Epithelial cell of proximal tubule (primary cell): ENCODE results near the gene OR2A42. TPM values are rescaled to one million over a fixed set of nuclear protein-coding genes. Genes with fewer than 3 reads are reported as not detected.
"Not testable (repeated sequence)": the region's sequence is repeated elsewhere in the genome, so short reads cannot be mapped to it uniquely, and the experiment has no call there.

ENCODE experiments used
- DNase-seq: peaks from one replicate; pipeline ENCODE4 v3.0.0-alpha.2; 2011; ENCODE audit warnings: low read depth
- H3K4me3 ChIP-seq: 2 replicates; pipeline ENCODE4 v1.5.1; 2011; ENCODE audit warnings: low read depth, mild to moderate bottlenecking, low read length
- CTCF ChIP-seq: conservative IDR thresholded peaks from 2 replicates; pipeline ENCODE4 v1.5.1; 2012; ENCODE audit warnings: low read depth, mild to moderate bottlenecking, low read length
- total RNA-seq: library from RNA; depleted of rRNA; stranded (reverse); fragments of >200 nt; gene quantifications from 2 replicates; pipeline ENCODE4 v1.2.3, GENCODE V29; 2015

Gene OR2A42
- total RNA-seq, result not detected in 2 replicates

GRCh38 chr7:144239365-144239764, at the start of gene OR2A42:
OR2A42 (minus strand) TSS chr7:144239605; CDS start chr7:144232843, 6,762 bp downstream.
- not testable (repeated sequence) for H3K4me3 ChIP-seq, DNase-seq

- H3K4me3 ChIP-seq, DNase-seq: not testable (repeated sequence)
Measured at GRCh38 chr7:144287171-144287784, 47.9 kb upstream of the OR2A42 start.

- H3K4me3 ChIP-seq, DNase-seq: not testable (repeated sequence)
Measured at GRCh38 chr7:144283716-144284115, 44.3 kb upstream of the OR2A42 start.

- H3K4me3 ChIP-seq, DNase-seq: not testable (repeated sequence)
Measured at GRCh38 chr7:144282490-144282889, 43.1 kb upstream of the OR2A42 start.

GRCh38 chr7:144281981-144282380, 42.6 kb upstream of the OR2A42 start:
- not testable (repeated sequence) for DNase-seq

GRCh38 chr7:144280010-144280409, 40.6 kb upstream of the OR2A42 start:
- DNase-seq, H3K4me3 ChIP-seq: not testable (repeated sequence)

More at GRCh38 chr7:144281981-144282380, 42.6 kb upstream of the OR2A42 start:
- H3K4me3 ChIP-seq, result not testable (repeated sequence)

GRCh38 chr7:144275281-144275680, 35.9 kb upstream of the OR2A42 start:
- DNase-seq, H3K4me3 ChIP-seq: not testable (repeated sequence)

- DNase-seq, H3K4me3 ChIP-seq: not testable (repeated sequence)
Measured at GRCh38 chr7:144269188-144269587, 29.8 kb upstream of the OR2A42 start, which contains the start of gene CTAGE8. CTAGE8 (minus strand) TSS chr7:144269288; CDS start chr7:144269250, 38 bp downstream.

- not testable (repeated sequence) for H3K4me3 ChIP-seq, DNase-seq
Measured at GRCh38 chr7:144264692-144265091, 25.3 kb upstream of the OR2A42 start, which contains the start of gene OR2A7. OR2A7 (minus strand) TSS chr7:144264792; CDS start chr7:144259628, 5,164 bp downstream.

GRCh38 chr7:144262128-144262527, 22.7 kb upstream of the OR2A42 start:
- H3K4me3 ChIP-seq, DNase-seq: not testable (repeated sequence)

GRCh38 chr7:144259067-144259466, 19.7 kb upstream of the OR2A42 start:
- DNase-seq, result not testable (repeated sequence)

GRCh38 chr7:144256112-144256511, 16.7 kb upstream of the OR2A42 start:
- no peak for TF ChIP-seq CTCF
- DNase-seq, result no peak
- H3K4me3 ChIP-seq, result no peak overlapping the region

More at GRCh38 chr7:144259067-144259466, 19.7 kb upstream of the OR2A42 start:
- not testable (repeated sequence) for H3K4me3 ChIP-seq

- no peak for DNase-seq
- no peak for TF ChIP-seq CTCF
- H3K4me3 ChIP-seq, result no peak overlapping the region
Measured at GRCh38 chr7:144255471-144255897, 16.1 kb upstream of the OR2A42 start.

- not testable (repeated sequence) for DNase-seq
Measured at GRCh38 chr7:144252307-144252706, 12.9 kb upstream of the OR2A42 start.

GRCh38 chr7:144247674-144248330, 8.4 kb upstream of the OR2A42 start:
- DNase-seq, H3K4me3 ChIP-seq: not testable (repeated sequence)

More at GRCh38 chr7:144252307-144252706, 12.9 kb upstream of the OR2A42 start:
- not testable (repeated sequence) for H3K4me3 ChIP-seq

- not testable (repeated sequence) for H3K4me3 ChIP-seq
Measured at GRCh38 chr7:144246967-144247366, 7.6 kb upstream of the OR2A42 start.

GRCh38 chr7:144245372-144245771, 6.0 kb upstream of the OR2A42 start:
- H3K4me3 ChIP-seq, DNase-seq: not testable (repeated sequence)

More at GRCh38 chr7:144246967-144247366, 7.6 kb upstream of the OR2A42 start:
- DNase-seq, result not testable (repeated sequence)
